GM12878 (cell line): ENCODE measurements around the gene IRS1. TPM values are rescaled to one million over a fixed set of nuclear protein-coding genes. Genes with fewer than 3 reads are reported as not detected.

Experiments
- ATF2 ChIP-seq: IDR thresholded peaks from 2 replicates; pipeline ENCODE4 v1.6.1; 2012; ENCODE audit warnings: low read length, inconsistent platforms
- BCL11A ChIP-seq: IDR thresholded peaks from 2 replicates; pipeline ENCODE4 v1.6.1; 2011; ENCODE audit warnings: low read depth, low read length
- BRCA1 ChIP-seq: IDR thresholded peaks from 2 replicates; pipeline ENCODE4 v1.6.1; 2011; ENCODE audit warnings: low read depth, low read length, improper control_type of control experiment
- CEBPZ ChIP-seq: fragments of 150-350 bp; IDR thresholded peaks from 2 replicates; pipeline ENCODE4 v1.6.1; 2016; ENCODE audit warnings: low read depth, low read length
- CTCF ChIP-seq, 3 experiments: IDR thresholded peaks in 2 of 3; conservative IDR thresholded peaks in 1 of 3; 2 replicates each; pipeline ENCODE4 v1.5.1; 2011; ENCODE audit warnings: low read depth in 3 of 3, low read length in 3 of 3, mild to moderate bottlenecking in 3 of 3, control low read depth in 2 of 3, moderate library complexity in 2 of 3, inconsistent platforms in 1 of 3, mixed read lengths in 1 of 3; ENCODE audit not compliant: control insufficient read depth in 2 of 3, insufficient read depth in 1 of 3; ENCODE audit errors: extremely low read depth in 1 of 3
- ETV6 ChIP-seq, 2 experiments: fragments of 450-650 bp in 1 of 2; IDR thresholded peaks in 1 of 2; conservative IDR thresholded peaks in 1 of 2; 2 replicates each; pipeline ENCODE4 v1.6.1; 2014; ENCODE audit warnings: antibody characterized with exemption in 1 of 2, borderline replicate concordance in 1 of 2, low read depth in 1 of 2, mild to moderate bottlenecking in 1 of 2, moderate library complexity in 1 of 2
- GATAD2B ChIP-seq: fragments of 450-650 bp; conservative IDR thresholded peaks from 2 replicates; pipeline ENCODE4 v1.6.1; 2017; ENCODE audit warnings: low read depth, mild to moderate bottlenecking, moderate library complexity
- IKZF1 ChIP-seq: fragments of 450-650 bp; conservative IDR thresholded peaks from 2 replicates; pipeline ENCODE4 v1.6.1; 2017; ENCODE audit warnings: antibody characterized with exemption, mild to moderate bottlenecking
- MXI1 ChIP-seq: fragments of 150-350 bp; IDR thresholded peaks from 2 replicates; pipeline ENCODE4 v1.6.1; 2011; ENCODE audit warnings: low read depth, mild to moderate bottlenecking, inconsistent platforms, low read length, improper control_type of control experiment
- PML ChIP-seq: IDR thresholded peaks from 2 replicates; pipeline ENCODE4 v1.6.1; 2012; ENCODE audit warnings: low read length, inconsistent platforms
- RAD51 ChIP-seq: fragments of 450-650 bp; IDR thresholded peaks from 2 replicates; pipeline ENCODE4 v1.6.1; 2016; ENCODE audit warnings: moderate library complexity, mild to moderate bottlenecking, inconsistent platforms
- RELA ChIP-seq: fragments of 450-650 bp; IDR thresholded peaks from 2 replicates; pipeline ENCODE4 v1.8.0; 2014; ENCODE audit warnings: borderline replicate concordance; ENCODE audit not compliant: partially characterized antibody
- ZNF592 ChIP-seq: fragments of 450-650 bp; IDR thresholded peaks from 2 replicates; pipeline ENCODE4 v1.6.1; 2017; ENCODE audit warnings: mild to moderate bottlenecking, moderate library complexity
- polyA plus RNA-seq, 11 experiments: library from polyadenylated mRNA; depleted of rRNA in 4 of 11; unstranded in 6 of 11; stranded (reverse) in 5 of 11; fragments of >200 nt; fragmentation: Nextera tagmentation in 4 of 11; fragmentation: Illumina TruSeq in 1 of 11; extraction: Ambion mirVana in 4 of 11; extraction: Trizol in 1 of 11; gene quantifications; 1 replicate in 1 of 11; 2 replicates in 10 of 11; pipeline versions ENCODE4 v1.2.1 to v1.2.3, GENCODE V29; 2011 to 2016; ENCODE audit warnings: inconsistent platforms in 2 of 11, missing spikeins in 2 of 11, low read depth in 1 of 11
- total RNA-seq, 4 experiments: library from RNA; depleted of rRNA in 3 of 4; stranded (reverse); fragments of >200 nt in 3 of 4; fragmentation: Illumina TruSeq in 1 of 4; extraction: Trizol in 1 of 4; gene quantifications; 2 replicates each; pipeline versions ENCODE4 v1.2.1 to v1.2.3, GENCODE V29; 2013 to 2021

IRS1 gene
- total and polyA plus RNA-seq, 10 of the 15 experiments (the other 5 are each of a cell fraction or from before 2014, with no cell fraction given): 0.03 to 1.7 (median 0.34) TPM

GRCh38 chr2:226835796-226836547, 36.4 kb upstream of the IRS1 start, which contains the start of gene RHBDD1 (continued):
- TF ChIP-seq ZNF592 (no peak), PML (peak; percentile 95), CTCF (IDR thresholded peaks at IDR 0.05 in 2 of 3, conservative IDR thresholded peaks at IDR 0.05 in 1 of 3; ENCODE audit: control insufficient read depth in 2 of 3, extremely low read depth in 1 of 3, insufficient read depth in 1 of 3, low read depth in 3 of 3, low read length in 3 of 3) (no peak), RAD51 (no peak), GATAD2B (peak; percentile 76), ATF2 (no peak; the same call in 1 of the 2 replicates), BCL11A (0 out of 2 replicates have a peak, but pooled peaks have one; percentile 51), IKZF1 (peak; percentile 87), BRCA1 (no peak), ETV6 (conservative IDR thresholded peaks at IDR 0.05 in 1 of 2, IDR thresholded peaks at IDR 0.05 in 1 of 2; ENCODE audit: borderline replicate concordance in 1 of 2, low read depth in 1 of 2) (peak in 1 of 2 experiments; percentile 75; a peak in 2 of 4 replicates), MXI1 (peak; percentile 80), RELA (peak; percentile 52), CEBPZ (no peak)
